GM12878 (cell line): ENCODE data around the gene NPTX1. TPM values are rescaled to one million over a fixed set of nuclear protein-coding genes. Genes with fewer than 3 reads are reported as not detected.

Experiments
- ATAC-seq: fragments of 200-7000 bp; cut with Tn5 transposase; 3 replicates; pipeline ENCODE4 v1.9.1; 2020; ENCODE audit warnings: mild to moderate bottlenecking, moderate library complexity
- BruUV-seq: library from RNA; stranded (reverse); fragments of 400-500 nt; replicated peaks from 2 replicates; lab custom pipeline; 2021; lab: Mats Ljungman, UMichigan
- CTCF ChIA-PET: fragments of 300-600 bp; sonication (Branson Sonifier 250); formaldehyde crosslinking; extraction: SDS; loops from one replicate; lab custom pipeline; 2021; ENCODE audit warnings: inconsistent platforms; lab: Yijun Ruan, JAX
- POLR2A ChIA-PET: fragments of 350-600 bp; formaldehyde crosslinking; extraction: SDS; loops from one replicate; lab custom pipeline; 2021; ENCODE audit warnings: inconsistent platforms; lab: Charles Lee
- RAD21 ChIA-PET: fragments of 300-600 bp; sonication (Branson Sonifier 250); formaldehyde crosslinking; loops from one replicate; lab custom pipeline; 2023; ENCODE audit warnings: antibody characterized with exemption; ENCODE audit not compliant: unreplicated experiment; lab: Charles Lee
- SMC1A ChIA-PET: fragments of 300-600 bp; sonication (Branson Sonifier 250); formaldehyde crosslinking; loops from one replicate; lab custom pipeline; 2023; ENCODE audit not compliant: unreplicated experiment, uncharacterized antibody; lab: Charles Lee
- DNase-seq: peaks from one replicate; pipeline ENCODE4 v3.0.0-alpha.2; 2011; ENCODE audit warnings: low read depth, low spot score
- FAIRE-seq: peaks from 3 replicates; lab custom pipeline; 2011; peaks lifted over from hg19 to GRCh38; lab: Jason Lieb, UNC
- H2AFZ ChIP-seq: 2 replicates; pipeline ENCODE4 v1.6.0; 2011; ENCODE audit warnings: low read depth, low read length, control low read depth; ENCODE audit not compliant: control insufficient read depth
- H3K27ac ChIP-seq: 2 replicates; pipeline ENCODE4 v1.5.1; 2011; ENCODE audit warnings: control low read depth; ENCODE audit not compliant: control insufficient read depth, insufficient read depth
- H3K27me3 ChIP-seq, 2 experiments: replicated peaks in 1 of 2; 2 replicates each; pipeline versions ENCODE4 v1.6.0 to v1.6.1; 2011; ENCODE audit warnings: low read length in 1 of 2; ENCODE audit not compliant: control insufficient read depth in 2 of 2, insufficient read depth in 2 of 2
- H3K36me3 ChIP-seq, 2 experiments: 2 replicates each; pipeline ENCODE4 v1.5.1; 2011; ENCODE audit warnings: low read length in 1 of 2; ENCODE audit not compliant: control insufficient read depth in 2 of 2, insufficient read depth in 2 of 2
- H3K4me1 ChIP-seq: 2 replicates; pipeline ENCODE4 v1.6.1; 2011; ENCODE audit warnings: mild to moderate bottlenecking, low read length, moderate library complexity, mixed read lengths; ENCODE audit not compliant: control insufficient read depth, insufficient read depth
- H3K4me2 ChIP-seq: 2 replicates; pipeline ENCODE4 v1.6.0; 2011; ENCODE audit warnings: control low read depth; ENCODE audit not compliant: control insufficient read depth, insufficient read depth
- H3K4me3 ChIP-seq: fragments of 200-600 bp; sonication (generic); 2 replicates; pipeline ENCODE4 v1.5.1; 2016
- H3K79me2 ChIP-seq: 2 replicates; pipeline ENCODE4 v1.6.0; 2011; ENCODE audit warnings: low read length; ENCODE audit not compliant: control insufficient read depth, insufficient read depth
- H3K9ac ChIP-seq: 2 replicates; pipeline ENCODE4 v1.8.0; 2011; ENCODE audit warnings: low read length, control low read depth, mixed read lengths; ENCODE audit not compliant: control insufficient read depth, insufficient read depth
- H3K9me3 ChIP-seq: replicated peaks from 3 replicates; pipeline ENCODE4 v1.5.1; 2011; ENCODE audit warnings: mild to moderate bottlenecking, low read length; ENCODE audit not compliant: control insufficient read depth, insufficient read depth
- H4K20me1 ChIP-seq: 2 replicates; pipeline ENCODE4 v1.6.0; 2011; ENCODE audit not compliant: control insufficient read depth, insufficient read depth
- KDM1A ChIP-seq: fragments of 200-600 bp; sonication (generic); IDR thresholded peaks from 2 replicates; pipeline ENCODE4 v1.6.1; 2016; ENCODE audit warnings: borderline replicate concordance
- MYB ChIP-seq: fragments of 150-350 bp; IDR thresholded peaks from 2 replicates; pipeline ENCODE4 v1.6.1; 2014; ENCODE audit warnings: mild to moderate bottlenecking, low read depth, low read length, borderline replicate concordance
- NR2C2 ChIP-seq: IDR thresholded peaks from 2 replicates; pipeline ENCODE4 v1.6.1; 2011; ENCODE audit warnings: borderline replicate concordance, low read depth; ENCODE audit not compliant: control insufficient read depth, insufficient read length
- PRDM15 ChIP-seq: fragments of 450-650 bp; formaldehyde crosslinking; IDR thresholded peaks from 2 replicates; pipeline ENCODE4 v1.4.0; 2020; ENCODE audit warnings: mild to moderate bottlenecking, moderate library complexity
- SIN3A ChIP-seq: IDR thresholded peaks from 2 replicates; pipeline ENCODE4 v1.6.1; 2012; ENCODE audit warnings: low read depth, low read length, improper control_type of control experiment
- SPI1 ChIP-seq: IDR thresholded peaks from 2 replicates; pipeline ENCODE4 v1.6.1; 2011; ENCODE audit warnings: low read depth, mild to moderate bottlenecking, low read length, moderate library complexity, borderline replicate concordance; ENCODE audit not compliant: insufficient read depth
- SREBF1 ChIP-seq: IDR thresholded peaks from 2 replicates; pipeline ENCODE4 v1.6.1; 2012; ENCODE audit warnings: mild to moderate bottlenecking, low read length
- WRNIP1 ChIP-seq: IDR thresholded peaks from 2 replicates; pipeline ENCODE4 v1.6.1; 2011; ENCODE audit warnings: low read depth, low read length, improper control_type of control experiment, borderline replicate concordance
- WGBS: methylation state at CpG from one replicate; pipeline ENCODE4 v1.1.6; 2016; ENCODE audit warnings: low lambda C conversion rate; ENCODE audit not compliant: insufficient replicate concordance, insufficient coverage; ENCODE audit errors: missing lambda C conversion rate; 5-methylcytosine and 5-hydroxymethylcytosine counted together
- in situ Hi-C: fragments of 300-500 bp; cut with MboI; formaldehyde crosslinking; loops from 9 replicates; pipeline ENCODE4 v1.14.3; 2018; ENCODE audit warnings: mixed read lengths
- intact Hi-C: fragments of 100-400 bp; cut with micrococcal nuclease; formaldehyde crosslinking; loops from one replicate; pipeline ENCODE4 v1.14.2; 2022; ENCODE audit not compliant: unreplicated experiment
- polyA plus RNA-seq, 11 experiments: library from polyadenylated mRNA; depleted of rRNA in 4 of 11; unstranded in 6 of 11; stranded (reverse) in 5 of 11; fragments of >200 nt; fragmentation: Nextera tagmentation in 4 of 11; fragmentation: Illumina TruSeq in 1 of 11; extraction: Ambion mirVana in 4 of 11; extraction: Trizol in 1 of 11; gene quantifications; 1 replicate in 1 of 11; 2 replicates in 10 of 11; pipeline versions ENCODE4 v1.2.1 to v1.2.3, GENCODE V29; 2011 to 2016; ENCODE audit warnings: inconsistent platforms in 2 of 11, missing spikeins in 2 of 11, low read depth in 1 of 11
- total RNA-seq, 4 experiments: library from RNA; depleted of rRNA in 3 of 4; stranded (reverse); fragments of >200 nt in 3 of 4; fragmentation: Illumina TruSeq in 1 of 4; extraction: Trizol in 1 of 4; gene quantifications; 2 replicates each; pipeline versions ENCODE4 v1.2.1 to v1.2.3, GENCODE V29; 2013 to 2021

Gene NPTX1
- total and polyA plus RNA-seq, 10 of the 15 experiments (the other 5 are each of a cell fraction or from before 2014, with no cell fraction given) = not detected

GRCh38 chr17:80461528-80462160 is 14.8 kb downstream of the NPTX1 start (continued):
- no peak for TF ChIP-seq PRDM15

GRCh38 chr17:80460429-80460834 is 16.0 kb downstream of the NPTX1 start:
- ChIA-PET CTCF (no interaction called here), RAD21 (no interaction called here), POLR2A (no interaction called here), SMC1A (no interaction called here)
- Histone ChIP-seq H3K9ac (no peak overlapping the region), H3K4me2 (no peak overlapping the region), H4K20me1 (no peaks in the 10 kb centered on the region), H3K36me3 (no peaks in the 10 kb centered on the region), H2AFZ (no peak overlapping the region), H3K9me3 (no peaks in the 10 kb centered on the region), H3K4me3 (no peak overlapping the region), H3K27ac (no peak overlapping the region), H3K27me3 (peaks cover 1 to 8% of the 10 kb centered on the region in 2 experiments), H3K79me2 (no peaks in the 10 kb centered on the region), H3K4me1 (no peaks in the 10 kb centered on the region)
- DNase-seq (no peak), ATAC-seq (no peak), FAIRE-seq (no peak)
- no peak for TF ChIP-seq SIN3A
- no peak for TF ChIP-seq SREBF1
- no peak for TF ChIP-seq WRNIP1
- TF ChIP-seq NR2C2 = no peak
- TF ChIP-seq SPI1 = no peak
- TF ChIP-seq MYB = no peak
- TF ChIP-seq KDM1A = no peak
- intact Hi-C loops = no loop called here
- in situ Hi-C loops = no loop called here
- no TSS peak for BruUV-seq
- WGBS = 37% methylated on average over 8 of the region's 8 CpGs
